Hematopoietic multipotent progenitor cell treated with erythropoietin and hydrocortisone succinate and interleukin-3 and kit ligand, for 6 days (in vitro differentiated cells): ENCODE data around the gene DYNC1I2.

Experiments
- DNase-seq: peaks from one replicate; pipeline ENCODE4 v3.0.0-alpha.2; 2015

DYNC1I2 gene

GRCh38 chr2:171787333-171788072, 100.2 kb downstream of the DYNC1I2 start:
- DNase-seq = no peak

GRCh38 chr2:171788316-171788993, 101.2 kb downstream of the DYNC1I2 start:
- no peak for DNase-seq

- no peak for DNase-seq
These were observed 102.7 kb downstream of the DYNC1I2 start for GRCh38 chr2:171789956-171790355.

GRCh38 chr2:171791361-171791760, 104.1 kb downstream of the DYNC1I2 start:
- DNase-seq = no peak

- no peak for DNase-seq
These were observed 104.9 kb downstream of the DYNC1I2 start for GRCh38 chr2:171792157-171792556.

- DNase-seq = no peak
These were observed 105.8 kb downstream of the DYNC1I2 start for GRCh38 chr2:171792886-171793580.

- no peak for DNase-seq
These were observed 106.7 kb downstream of the DYNC1I2 start for GRCh38 chr2:171793691-171794678.

GRCh38 chr2:171794918-171795317, 107.6 kb downstream of the DYNC1I2 start:
- no peak for DNase-seq
